MCF 10A (cell line): ENCODE results near the gene SLC9A3. TPM values are rescaled to one million over a fixed set of nuclear protein-coding genes. Genes with fewer than 3 reads are reported as not detected.

Source experiments
- BruUV-seq: library from RNA; stranded (reverse); fragments of 400-500 nt; replicated peaks from 2 replicates; lab custom pipeline; 2021; lab: Mats Ljungman, UMichigan
- CTCF ChIA-PET: fragments of 300-600 bp; sonication (Branson Sonifier 250); formaldehyde crosslinking; extraction: SDS; loops from one replicate; lab custom pipeline; 2021; ENCODE audit warnings: antibody characterized with exemption, inconsistent platforms; lab: Yijun Ruan, JAX
- POLR2A ChIA-PET: fragments of 300-600, 350-650 bp; sonication (Branson Sonifier 250); formaldehyde crosslinking; extraction: SDS; loops from one replicate; lab custom pipeline; 2020; ENCODE audit warnings: antibody characterized with exemption, inconsistent platforms; lab: Yijun Ruan, JAX
- DNase-seq: peaks from one replicate; pipeline ENCODE4 v3.0.0-alpha.2; 2018; ENCODE audit not compliant: unreplicated experiment
- H3K27ac Mint-ChIP-seq: one replicate; pipeline ENCODE4 v1.8.0; 2022; ENCODE audit warnings: mild to moderate bottlenecking, low read depth, mixed read lengths; ENCODE audit not compliant: unreplicated experiment
- H3K27me3 Mint-ChIP-seq: one replicate; pipeline ENCODE4 v1.8.0; 2022; ENCODE audit warnings: mixed read lengths; ENCODE audit not compliant: insufficient read depth, unreplicated experiment
- H3K36me3 Mint-ChIP-seq: one replicate; pipeline ENCODE4 v1.8.0; 2022; ENCODE audit warnings: mild to moderate bottlenecking, moderate library complexity, mixed read lengths; ENCODE audit not compliant: insufficient read depth, unreplicated experiment
- H3K4me1 Mint-ChIP-seq: one replicate; pipeline ENCODE4 v1.8.0; 2022; ENCODE audit warnings: mixed read lengths; ENCODE audit not compliant: insufficient read depth, unreplicated experiment
- H3K4me3 Mint-ChIP-seq: one replicate; pipeline ENCODE4 v1.8.0; 2022; ENCODE audit warnings: mild to moderate bottlenecking, moderate library complexity, mixed read lengths; ENCODE audit not compliant: unreplicated experiment
- H3K9me3 Mint-ChIP-seq: one replicate; pipeline ENCODE4 v1.8.0; 2022; ENCODE audit warnings: mixed read lengths; ENCODE audit not compliant: unreplicated experiment
- intact Hi-C: fragments of 100-400 bp; cut with micrococcal nuclease; formaldehyde crosslinking; loops from 2 replicates; pipeline ENCODE4 v1.14.1; 2022
- total RNA-seq: library from RNA; stranded (reverse); gene quantifications from 2 replicates; pipeline ENCODE4 v1.2.3, GENCODE V29; 2022
- TF ChIP-seq, protein P1 (sequence below): fragments of 200-600 bp; IDR thresholded peaks from one replicate; pipeline ENCODE4 v1.8.0; 2022; ENCODE audit warnings: antibody characterized with exemption, mild to moderate bottlenecking; ENCODE audit not compliant: unreplicated experiment

SLC9A3 gene
- total RNA-seq, 1 experiment from 2014 or later: 1.0 TPM

DNA sequence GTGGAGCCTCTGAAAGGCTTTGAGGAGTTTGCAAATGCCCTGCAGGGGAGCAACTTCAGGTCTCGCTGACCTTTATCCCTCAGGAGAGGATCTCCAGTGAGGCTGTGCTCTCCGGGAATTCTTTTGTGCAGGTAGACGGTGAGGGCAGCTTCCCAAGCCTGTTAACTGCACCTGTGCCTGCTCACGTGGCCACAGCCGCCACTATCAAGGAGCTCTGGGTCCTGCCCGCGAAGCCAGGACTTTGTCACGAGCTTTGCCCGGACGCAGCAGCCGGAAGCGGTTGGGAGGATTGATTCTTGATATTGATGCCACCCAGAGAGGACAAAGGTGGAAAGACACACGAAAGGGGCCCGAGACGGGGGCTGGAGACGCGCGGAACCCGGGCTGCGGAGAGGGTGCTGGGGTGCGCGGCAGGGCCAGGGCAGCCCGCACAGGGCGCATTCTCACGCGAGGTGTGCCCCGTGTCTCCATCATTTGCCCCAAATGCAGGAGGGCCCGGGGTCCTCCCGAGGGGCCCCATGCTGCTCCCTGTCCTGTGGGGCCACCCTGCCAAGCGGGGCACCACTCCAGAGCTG is 18.2 kb downstream of the SLC9A3 start:
- Mint-ChIP-seq H3K4me1 (no peaks in the 10 kb centered on the region), H3K27ac (no peak overlapping the region), H3K27me3 (peaks cover 29% of the 10 kb centered on the region), H3K9me3 (peaks cover 7% of the 10 kb centered on the region), H3K4me3 (no peak overlapping the region), H3K36me3 (no peaks in the 10 kb centered on the region)
- ChIA-PET CTCF (no interaction called here), POLR2A (no interaction called here)
- intact Hi-C loops: no loop called here
- BruUV-seq: no TSS peak
- no peak for DNase-seq
- TF ChIP-seq, protein P1, sequence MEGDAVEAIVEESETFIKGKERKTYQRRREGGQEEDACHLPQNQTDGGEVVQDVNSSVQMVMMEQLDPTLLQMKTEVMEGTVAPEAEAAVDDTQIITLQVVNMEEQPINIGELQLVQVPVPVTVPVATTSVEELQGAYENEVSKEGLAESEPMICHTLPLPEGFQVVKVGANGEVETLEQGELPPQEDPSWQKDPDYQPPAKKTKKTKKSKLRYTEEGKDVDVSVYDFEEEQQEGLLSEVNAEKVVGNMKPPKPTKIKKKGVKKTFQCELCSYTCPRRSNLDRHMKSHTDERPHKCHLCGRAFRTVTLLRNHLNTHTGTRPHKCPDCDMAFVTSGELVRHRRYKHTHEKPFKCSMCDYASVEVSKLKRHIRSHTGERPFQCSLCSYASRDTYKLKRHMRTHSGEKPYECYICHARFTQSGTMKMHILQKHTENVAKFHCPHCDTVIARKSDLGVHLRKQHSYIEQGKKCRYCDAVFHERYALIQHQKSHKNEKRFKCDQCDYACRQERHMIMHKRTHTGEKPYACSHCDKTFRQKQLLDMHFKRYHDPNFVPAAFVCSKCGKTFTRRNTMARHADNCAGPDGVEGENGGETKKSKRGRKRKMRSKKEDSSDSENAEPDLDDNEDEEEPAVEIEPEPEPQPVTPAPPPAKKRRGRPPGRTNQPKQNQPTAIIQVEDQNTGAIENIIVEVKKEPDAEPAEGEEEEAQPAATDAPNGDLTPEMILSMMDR: no peak

DNA sequence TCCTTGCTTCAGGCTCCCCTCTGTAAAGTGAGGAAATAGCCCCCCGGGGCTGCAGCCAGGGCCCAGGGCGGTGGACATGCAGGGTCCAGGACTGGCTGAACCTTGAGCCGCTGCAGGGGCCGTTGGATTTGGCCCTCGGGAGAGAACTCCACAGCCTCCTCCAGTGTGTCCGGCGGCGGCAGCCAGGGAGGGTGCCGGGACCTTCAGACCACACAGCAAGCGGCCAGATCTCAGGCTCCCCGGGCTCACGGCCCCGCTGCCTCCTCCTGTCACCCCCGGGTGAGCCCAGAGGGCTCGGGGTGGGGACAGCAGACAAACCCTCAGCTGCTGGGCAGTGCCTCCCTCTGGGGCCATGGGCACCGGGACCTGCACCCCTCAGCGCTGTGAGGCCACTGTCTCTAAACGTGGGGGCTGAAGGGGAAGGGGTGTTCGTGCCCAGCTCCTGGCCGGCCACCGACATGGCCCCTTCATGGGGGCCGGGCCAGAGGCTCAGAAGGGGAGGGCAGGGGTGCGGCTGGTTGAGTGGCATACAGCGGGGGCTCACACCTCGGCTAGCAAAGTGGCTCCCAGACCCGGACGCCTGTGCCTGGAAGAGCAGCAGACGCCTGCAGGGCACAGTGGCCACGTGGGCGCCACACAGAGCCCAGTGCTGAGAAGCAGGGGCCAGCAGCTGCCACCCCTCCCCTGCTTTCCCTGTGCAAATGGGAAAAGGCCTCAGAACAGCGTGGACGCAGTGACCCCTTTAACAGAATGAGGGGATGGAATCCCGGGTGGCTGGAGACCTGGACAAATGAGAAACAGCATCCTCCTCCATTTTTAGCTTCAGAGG is 19.7 kb downstream of the SLC9A3 start:
- no TSS peak for BruUV-seq
- POLR2A ChIA-PET: interaction anchor here (0.6 kb wide), 1 partner anchor 285 kb away, joined by 3 read pairs; no protein-coding TSS in a partner anchor
- CTCF ChIA-PET: no interaction called here

DNA sequence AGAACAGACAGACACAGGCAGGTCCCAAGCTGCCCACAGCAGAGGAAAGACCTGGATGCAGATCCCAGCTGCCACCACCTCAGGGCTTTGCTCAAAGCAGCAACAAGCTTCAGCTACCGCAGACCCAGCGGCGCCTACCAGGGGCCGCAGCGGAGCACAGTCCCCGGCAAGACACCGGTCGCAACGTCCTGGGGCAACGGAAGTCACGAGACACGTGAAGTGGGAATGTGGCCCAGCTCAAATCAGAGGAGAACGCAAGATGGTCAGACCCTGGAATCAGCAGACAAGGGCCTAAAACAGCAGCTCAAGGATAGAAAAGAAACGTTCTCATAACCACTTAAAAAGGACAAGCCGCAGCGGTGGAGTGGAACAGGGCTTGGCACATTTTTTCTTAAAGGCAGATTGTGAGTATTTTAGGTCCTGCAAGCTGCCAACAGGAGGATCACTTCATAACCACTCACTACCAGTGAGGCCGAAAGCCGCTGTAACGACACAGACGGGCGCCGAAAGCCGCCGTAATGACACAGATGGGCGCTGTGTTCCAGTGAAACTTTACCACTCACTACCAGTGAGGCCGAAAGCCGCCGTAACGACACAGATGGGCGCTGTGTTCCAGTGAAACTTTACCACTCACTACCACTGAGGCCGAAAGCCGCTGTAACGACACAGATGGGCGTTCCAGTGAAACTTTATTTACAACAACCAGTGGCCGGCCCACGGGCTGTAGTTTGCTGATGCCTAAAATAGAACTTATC is 21.7 kb downstream of the SLC9A3 start:
- intact Hi-C loops: no loop called here
- no TSS peak for BruUV-seq
- no peak overlapping the region for H3K4me3 Mint-ChIP-seq
- no peak overlapping the region for H3K27ac Mint-ChIP-seq
- peaks cover 7% of the 10 kb centered on the region for H3K9me3 Mint-ChIP-seq
- TF ChIP-seq, protein P1: no peak
- no peaks in the 10 kb centered on the region for H3K36me3 Mint-ChIP-seq
- no peaks in the 10 kb centered on the region for H3K4me1 Mint-ChIP-seq
- no peak for DNase-seq
- H3K27me3 Mint-ChIP-seq: peaks cover 16% of the 10 kb centered on the region
- ChIA-PET POLR2A (no interaction called here), CTCF (no interaction called here)

More for the DNA sequence above, 19.7 kb downstream of the SLC9A3 start:
- DNase-seq: no peak
- TF ChIP-seq, protein P1: no peak
- peaks cover 7% of the 10 kb centered on the region for H3K9me3 Mint-ChIP-seq
- no peak overlapping the region for H3K27ac Mint-ChIP-seq
- H3K4me3 Mint-ChIP-seq: no peak overlapping the region
- intact Hi-C loops: no loop called here
- H3K4me1 Mint-ChIP-seq: no peaks in the 10 kb centered on the region
- H3K36me3 Mint-ChIP-seq: no peaks in the 10 kb centered on the region
- peaks cover 14% of the 10 kb centered on the region for H3K27me3 Mint-ChIP-seq

DNA sequence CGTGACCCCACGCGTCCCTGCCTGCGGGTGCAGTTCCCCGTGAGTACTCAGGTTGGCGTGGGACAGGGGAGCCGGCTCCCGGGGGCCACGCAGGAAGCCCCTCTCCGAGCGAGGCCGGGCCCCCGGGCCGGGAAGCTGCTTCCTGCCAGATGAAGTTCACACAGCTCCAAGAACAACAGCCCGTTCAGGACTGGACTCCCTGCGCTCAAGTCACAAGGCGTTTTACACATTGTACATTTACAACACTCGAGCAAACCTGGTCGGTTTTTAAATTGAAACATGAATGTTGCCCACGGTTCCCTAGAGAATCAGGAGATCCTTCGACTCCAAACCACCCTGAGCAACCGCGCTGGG is 22.4 kb downstream of the SLC9A3 start:
- TF ChIP-seq, protein P1: no peak
- no TSS peak for BruUV-seq
- peaks cover 19% of the 10 kb centered on the region for H3K27me3 Mint-ChIP-seq
- intact Hi-C loops: no loop called here
- H3K4me3 Mint-ChIP-seq: no peak overlapping the region
- H3K9me3 Mint-ChIP-seq: peaks cover 7% of the 10 kb centered on the region
- H3K36me3 Mint-ChIP-seq: no peaks in the 10 kb centered on the region
- ChIA-PET CTCF (no interaction called here), POLR2A (no interaction called here)
- DNase-seq: no peak
- H3K27ac Mint-ChIP-seq: no peak overlapping the region
- no peaks in the 10 kb centered on the region for H3K4me1 Mint-ChIP-seq
